CD14-positive monocyte (primary cell): ENCODE results near the gene POC1B. TPM values are rescaled to one million over a fixed set of nuclear protein-coding genes. Genes with fewer than 3 reads are reported as not detected.
A peak's percentile ranks its signal among the peaks of the same experiment; 100 is the strongest.

ENCODE experiments used
- DNase-seq, 3 donors: peaks; one replicate each; pipeline ENCODE4 v3.0.0-alpha.2; 2011 to 2022
- H2AFZ ChIP-seq: 2 replicates; pipeline ENCODE4 v1.6.0; 2012; ENCODE audit warnings: mild to moderate bottlenecking, low read depth, low read length, inconsistent platforms; ENCODE audit not compliant: insufficient read depth, poor library complexity, severe bottlenecking
- H3K27ac ChIP-seq, 2 donors: 1 replicate in 1 of 2; 2 replicates in 1 of 2; pipeline ENCODE4 v1.5.1; 2012 to 2013; ENCODE audit warnings: low read length in 2 of 2, control low read depth in 1 of 2, inconsistent platforms in 1 of 2, low read depth in 1 of 2, mild to moderate bottlenecking in 1 of 2
- H3K27me3 ChIP-seq, 2 donors: one replicate each; pipeline versions ENCODE4 v1.6.0 to v1.6.1; 2011 to 2013; ENCODE audit warnings: low read length in 2 of 2; ENCODE audit not compliant: control insufficient read depth in 2 of 2, insufficient read depth in 2 of 2
- H3K36me3 ChIP-seq, 2 donors: replicated peaks in 1 of 2; 1 replicate in 1 of 2; 2 replicates in 1 of 2; pipeline versions ENCODE4 v1.5.1 to v1.6.1; 2012 to 2013; ENCODE audit warnings: low read length in 2 of 2, control low read depth in 1 of 2, inconsistent platforms in 1 of 2, mild to moderate bottlenecking in 1 of 2; ENCODE audit not compliant: insufficient read depth in 2 of 2, control insufficient read depth in 1 of 2
- H3K4me1 ChIP-seq, 2 donors: 1 replicate in 1 of 2; 2 replicates in 1 of 2; pipeline versions ENCODE4 v1.5.1 to v1.6.1; 2012 to 2013; ENCODE audit warnings: low read length in 2 of 2, control low read depth in 1 of 2, inconsistent platforms in 1 of 2, mild to moderate bottlenecking in 1 of 2, moderate library complexity in 1 of 2; ENCODE audit not compliant: insufficient read depth in 2 of 2, control insufficient read depth in 1 of 2
- H3K4me2 ChIP-seq: replicated peaks from 2 replicates; pipeline ENCODE3; 2012; ENCODE audit warnings: low read length, moderate library complexity, mild to moderate bottlenecking; ENCODE audit not compliant: poor library complexity, severe bottlenecking; ENCODE audit errors: extremely low read depth
- H3K4me3 ChIP-seq, 3 experiments: fragments of 200-600 bp in 1 of 3; sonication (generic) in 1 of 3; replicated peaks in 1 of 3; 1 replicate in 2 of 3; 2 replicates in 1 of 3; pipeline ENCODE4 v1.5.1; 2011 to 2013; ENCODE audit warnings: low read length in 3 of 3, mild to moderate bottlenecking in 3 of 3, control low read depth in 2 of 3, low read depth in 2 of 3, inconsistent platforms in 1 of 3, moderate library complexity in 1 of 3
- H3K79me2 ChIP-seq: 2 replicates; pipeline ENCODE4 v1.6.0; 2012; ENCODE audit warnings: mild to moderate bottlenecking, control low read depth, inconsistent platforms, low read length, moderate library complexity; ENCODE audit not compliant: insufficient read depth
- H3K9ac ChIP-seq: 2 replicates; pipeline ENCODE4 v1.6.0; 2017; ENCODE audit warnings: low read length, mild to moderate bottlenecking; ENCODE audit not compliant: insufficient read depth, poor library complexity, severe bottlenecking
- H3K9me3 ChIP-seq, 2 donors: replicated peaks in 1 of 2; 1 replicate in 1 of 2; 2 replicates in 1 of 2; pipeline versions ENCODE4 v1.5.1 to v1.6.1; 2012 to 2013; ENCODE audit warnings: low read length in 2 of 2, control low read depth in 1 of 2; ENCODE audit not compliant: control insufficient read depth in 1 of 2, insufficient read depth in 1 of 2
- H4K20me1 ChIP-seq: 2 replicates; pipeline ENCODE4 v1.6.0; 2012; ENCODE audit warnings: mild to moderate bottlenecking, low read length, control low read depth, moderate library complexity; ENCODE audit not compliant: insufficient read depth
- H3K27ac Mint-ChIP-seq, 7 donors: one replicate each; pipeline ENCODE4 v1.8.0; 2020; ENCODE audit warnings: mild to moderate bottlenecking in 7 of 7, mixed read lengths in 7 of 7, moderate library complexity in 6 of 7, inconsistent platforms in 2 of 7
- H3K27me3 Mint-ChIP-seq, 3 donors: one replicate each; pipeline ENCODE4 v1.8.0; 2021 to 2022; ENCODE audit warnings: low read depth in 3 of 3, mild to moderate bottlenecking in 3 of 3, mixed read lengths in 3 of 3, moderate library complexity in 3 of 3, inconsistent platforms in 1 of 3
- H3K36me3 Mint-ChIP-seq, 2 donors: one replicate each; pipeline ENCODE4 v1.8.0; 2020; ENCODE audit warnings: mixed read lengths in 2 of 2, inconsistent platforms in 1 of 2, mild to moderate bottlenecking in 1 of 2
- H3K4me1 Mint-ChIP-seq: one replicate; pipeline ENCODE4 v1.8.0; 2020; ENCODE audit warnings: mild to moderate bottlenecking, mixed read lengths
- H3K4me3 Mint-ChIP-seq, 2 donors: one replicate each; pipeline ENCODE4 v1.8.0; 2020; ENCODE audit warnings: mild to moderate bottlenecking in 2 of 2, mixed read lengths in 2 of 2, moderate library complexity in 1 of 2
- H3K9me3 Mint-ChIP-seq, 7 donors: one replicate each; pipeline ENCODE4 v1.8.0; 2020 to 2022; ENCODE audit warnings: mixed read lengths in 7 of 7, mild to moderate bottlenecking in 6 of 7, moderate library complexity in 6 of 7, inconsistent platforms in 2 of 7
- CTCF ChIP-seq: fragments of 200-600 bp; IDR thresholded peaks from one replicate; pipeline ENCODE4 v1.8.0; 2022; ENCODE audit warnings: antibody characterized with exemption, mild to moderate bottlenecking
- WGBS: methylation state at CpG from one replicate; pipeline ENCODE4 v1.1.5; 2013; ENCODE audit warnings: missing lambda C conversion rate; ENCODE audit not compliant: insufficient coverage; 5-methylcytosine and 5-hydroxymethylcytosine counted together
- intact Hi-C, 2 donors: fragments of 100-400 bp; cut with micrococcal nuclease; formaldehyde crosslinking; loops; one replicate each; pipeline versions ENCODE4 v1.15.0 to v1.15.1; 2023
- polyA plus RNA-seq, 3 donors: library from polyadenylated mRNA; depleted of rRNA in 1 of 3; unstranded in 2 of 3; stranded (reverse) in 1 of 3; fragments of 300-500 nt in 2 of 3; fragments of >200 nt in 1 of 3; fragmentation: Illumina TruSeq in 2 of 3; gene quantifications; 1 replicate in 2 of 3; 2 replicates in 1 of 3; pipeline ENCODE4 v1.2.3, GENCODE V29; 2012 to 2021

Gene POC1B
- polyA plus RNA-seq, 3 donors, result 8.4 to 32.0 (median 29.7) TPM

GRCh38 chr12:89516633-89517032, 9.2 kb downstream of the POC1B start:
- Histone ChIP-seq H3K27ac (no peak overlapping the region), H3K9me3 (no peaks in the 10 kb centered on the region), H2AFZ (no peak overlapping the region), H4K20me1 (peaks cover 16% of the 10 kb centered on the region), H3K4me2 (no peak overlapping the region), H3K27me3 (no peaks in the 10 kb centered on the region), H3K36me3 (no peaks in the 10 kb centered on the region), H3K9ac (no peak overlapping the region), H3K4me3 (no peak overlapping the region), H3K4me1 (peaks cover 14 to 20% of the 10 kb centered on the region in 2 donors), H3K79me2 (peaks cover 19% of the 10 kb centered on the region)
- 73% methylated on average over 4 of the region's 4 CpGs for WGBS
- H3K9me3 Mint-ChIP-seq, result no peaks in the 10 kb centered on the region
- intact Hi-C loops, result no loop called here
- no peak for TF ChIP-seq CTCF
- peaks cover 6 to 10% of the 10 kb centered on the region in 2 donors for H3K36me3 Mint-ChIP-seq
- H3K27ac Mint-ChIP-seq, result no peak overlapping the region
- no peak overlapping the region for H3K4me3 Mint-ChIP-seq
- no peak for DNase-seq
- H3K27me3 Mint-ChIP-seq, result peaks cover 0 to under 1% (median 0%) of the 10 kb centered on the region in 3 donors
- peaks cover 18% of the 10 kb centered on the region for H3K4me1 Mint-ChIP-seq

DNA sequence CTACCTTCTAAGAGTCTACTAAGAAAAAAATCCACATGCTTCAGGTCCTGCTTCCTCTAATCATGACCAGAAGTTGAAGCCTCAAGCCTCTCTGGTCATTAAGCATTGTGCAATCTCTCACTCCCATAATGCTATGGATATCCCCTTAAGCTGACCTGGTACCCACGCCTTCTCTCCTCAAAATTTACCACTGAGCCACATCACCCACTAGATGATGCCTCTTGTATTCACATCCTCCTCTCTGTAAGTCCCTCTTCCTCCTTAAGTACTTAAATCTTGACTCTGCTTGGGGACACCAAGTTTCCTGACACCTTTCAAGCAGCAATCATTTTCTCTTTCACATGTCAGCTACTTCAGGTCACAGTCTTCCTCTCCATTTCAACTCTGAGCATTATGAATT, 11.1 kb downstream of the POC1B start:
- H3K9me3 Mint-ChIP-seq, result no peaks in the 10 kb centered on the region
- H3K27me3 ChIP-seq, result no peaks in the 10 kb centered on the region

More for the DNA sequence above, 11.1 kb downstream of the POC1B start:
- no peak overlapping the region for H3K27ac Mint-ChIP-seq
- peaks cover 4 to 15% of the 10 kb centered on the region in 2 donors for H3K36me3 Mint-ChIP-seq
- no peak overlapping the region for H3K4me2 ChIP-seq
- H3K27me3 Mint-ChIP-seq, result peaks cover 0 to 3% (median 0%) of the 10 kb centered on the region in 3 donors
- H3K4me3 Mint-ChIP-seq, result no peak overlapping the region
- no peak overlapping the region for H3K27ac ChIP-seq
- no peak overlapping the region for H3K9ac ChIP-seq
- H4K20me1 ChIP-seq, result peaks cover 11% of the 10 kb centered on the region
- peak; percentile 36 to 56 (median 38) for DNase-seq
- no peaks in the 10 kb centered on the region for H3K9me3 ChIP-seq
- H3K4me1 ChIP-seq, result peaks cover 11 to 14% of the 10 kb centered on the region in 2 donors
- H2AFZ ChIP-seq, result no peak overlapping the region
- intact Hi-C loops, result no loop called here
- peaks cover 2% of the 10 kb centered on the region for H3K79me2 ChIP-seq
- H3K36me3 ChIP-seq, result no peaks in the 10 kb centered on the region
- no peak for TF ChIP-seq CTCF
- peaks cover 12% of the 10 kb centered on the region for H3K4me1 Mint-ChIP-seq
- H3K4me3 ChIP-seq, result no peak overlapping the region
- 4% methylated on average over 1 of the region's 1 CpG for WGBS
